Measurements from ENCODE around the gene C1QTNF12.

C1QTNF12 gene

DNA sequence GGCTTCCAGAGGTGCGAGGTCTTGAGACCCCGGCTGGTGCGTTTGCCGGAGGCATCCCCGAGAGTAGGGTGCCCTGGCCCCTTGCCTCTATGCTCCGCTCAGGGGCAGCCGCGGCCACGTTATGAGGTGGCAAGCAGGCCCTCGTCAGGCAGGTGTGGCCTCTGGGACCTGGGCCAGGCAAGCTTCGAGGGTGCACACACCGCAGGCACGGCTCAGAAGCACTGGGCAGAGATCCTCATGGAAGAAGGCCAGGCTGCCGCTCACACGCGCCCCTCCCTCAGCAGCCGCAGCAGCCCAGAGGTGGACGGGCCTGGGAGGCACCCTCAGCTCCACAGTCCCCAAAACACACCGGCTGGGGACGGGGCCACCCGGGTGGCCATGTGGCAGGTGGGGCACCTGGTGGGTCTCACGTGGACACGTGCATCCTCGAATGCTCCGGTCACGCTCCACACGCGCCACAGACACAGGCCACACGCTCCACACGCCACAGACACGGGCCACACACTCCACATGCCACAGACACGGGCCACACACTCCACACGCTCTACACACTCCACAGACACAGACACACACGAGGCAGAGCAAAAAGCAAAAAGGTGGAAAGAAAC lies 21.2 kb downstream of the C1QTNF12 start:
- H3K36me3 Mint-ChIP-seq (ENCODE audit: low read depth): peaks cover 35% of the 10 kb centered on the region
- H3K27ac Mint-ChIP-seq: no peak overlapping the region

DNA sequence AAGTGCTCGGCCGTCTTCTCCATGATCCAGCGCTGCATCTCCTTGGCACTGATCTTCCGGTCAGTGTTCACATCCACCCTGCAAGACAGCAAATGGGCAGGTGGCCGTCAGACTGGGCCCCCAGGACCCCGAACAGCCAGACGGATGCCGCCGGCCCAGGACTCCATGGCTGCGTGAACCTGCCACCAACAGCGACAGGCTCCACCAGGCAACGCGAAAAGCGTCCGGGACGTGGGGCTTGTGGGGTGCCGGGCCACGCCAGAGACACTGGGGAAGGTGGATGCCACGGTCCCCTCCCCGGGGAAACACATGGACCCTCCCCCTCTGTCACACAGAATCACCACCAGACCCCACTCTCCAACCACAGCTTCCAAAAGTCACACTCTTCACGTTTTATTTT lies 22.6 kb downstream of the C1QTNF12 start:
- peaks cover 4% of the 10 kb centered on the region for H3K4me1 Mint-ChIP-seq (ENCODE audit: low read depth)
- no peaks in the 10 kb centered on the region for H3K9me3 Mint-ChIP-seq
- H3K27me3 Mint-ChIP-seq (ENCODE audit: low read depth): no peaks in the 10 kb centered on the region
- peaks cover 30% of the 10 kb centered on the region for H3K36me3 Mint-ChIP-seq (ENCODE audit: low read depth)
- no peak overlapping the region for H3K4me3 Mint-ChIP-seq
- no peak overlapping the region for H3K27ac Mint-ChIP-seq

More for the DNA sequence above, 21.2 kb downstream of the C1QTNF12 start:
- H3K9me3 Mint-ChIP-seq: no peaks in the 10 kb centered on the region
- no peaks in the 10 kb centered on the region for H3K27me3 Mint-ChIP-seq (ENCODE audit: low read depth)
- peaks cover 9% of the 10 kb centered on the region for H3K4me1 Mint-ChIP-seq (ENCODE audit: low read depth)
- H3K4me3 Mint-ChIP-seq: no peak overlapping the region

- Mint-ChIP-seq H3K4me1 (ENCODE audit: low read depth) (peaks cover 4% of the 10 kb centered on the region), H3K27ac (no peak overlapping the region), H3K36me3 (ENCODE audit: low read depth) (peaks cover 31% of the 10 kb centered on the region), H3K4me3 (no peak overlapping the region), H3K27me3 (ENCODE audit: low read depth) (no peaks in the 10 kb centered on the region), H3K9me3 (no peaks in the 10 kb centered on the region)
These were observed 23.2 kb downstream of the C1QTNF12 start for GRCh38 chr1:1223321-1223720.

DNA sequence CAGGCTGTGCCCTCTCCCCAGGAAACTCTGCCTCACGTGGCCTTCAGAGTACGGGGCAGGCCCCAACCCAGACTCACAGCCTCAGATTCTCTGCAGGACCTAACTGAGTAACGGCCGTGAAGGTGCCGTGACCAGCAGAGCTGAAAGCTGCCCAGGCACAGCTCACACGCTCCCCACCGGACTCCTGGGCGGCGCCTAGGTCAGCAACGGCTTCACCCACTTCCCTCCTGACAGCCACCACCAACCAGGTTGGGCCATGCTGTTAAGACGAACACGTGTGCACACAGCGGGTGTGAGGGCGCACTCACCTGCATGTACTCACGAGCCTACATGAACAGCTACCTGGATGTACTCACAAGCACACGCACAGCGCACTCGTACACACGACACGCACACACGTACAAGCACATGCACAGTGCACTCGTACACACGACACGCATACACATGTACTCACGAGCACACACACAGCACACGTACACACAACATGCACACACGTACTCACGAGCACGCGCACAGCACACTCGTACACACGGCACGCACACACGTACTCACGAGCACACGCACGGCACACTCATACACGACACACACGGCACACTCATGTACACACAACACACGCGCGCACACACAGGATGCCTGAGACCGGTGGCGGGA lies 23.8 kb downstream of the C1QTNF12 start:
- Mint-ChIP-seq H3K27me3 (ENCODE audit: low read depth) (no peaks in the 10 kb centered on the region), H3K36me3 (ENCODE audit: low read depth) (peaks cover 37% of the 10 kb centered on the region), H3K4me3 (no peak overlapping the region), H3K27ac (no peak overlapping the region), H3K9me3 (no peaks in the 10 kb centered on the region), H3K4me1 (ENCODE audit: low read depth) (peaks cover 4% of the 10 kb centered on the region)

DNA sequence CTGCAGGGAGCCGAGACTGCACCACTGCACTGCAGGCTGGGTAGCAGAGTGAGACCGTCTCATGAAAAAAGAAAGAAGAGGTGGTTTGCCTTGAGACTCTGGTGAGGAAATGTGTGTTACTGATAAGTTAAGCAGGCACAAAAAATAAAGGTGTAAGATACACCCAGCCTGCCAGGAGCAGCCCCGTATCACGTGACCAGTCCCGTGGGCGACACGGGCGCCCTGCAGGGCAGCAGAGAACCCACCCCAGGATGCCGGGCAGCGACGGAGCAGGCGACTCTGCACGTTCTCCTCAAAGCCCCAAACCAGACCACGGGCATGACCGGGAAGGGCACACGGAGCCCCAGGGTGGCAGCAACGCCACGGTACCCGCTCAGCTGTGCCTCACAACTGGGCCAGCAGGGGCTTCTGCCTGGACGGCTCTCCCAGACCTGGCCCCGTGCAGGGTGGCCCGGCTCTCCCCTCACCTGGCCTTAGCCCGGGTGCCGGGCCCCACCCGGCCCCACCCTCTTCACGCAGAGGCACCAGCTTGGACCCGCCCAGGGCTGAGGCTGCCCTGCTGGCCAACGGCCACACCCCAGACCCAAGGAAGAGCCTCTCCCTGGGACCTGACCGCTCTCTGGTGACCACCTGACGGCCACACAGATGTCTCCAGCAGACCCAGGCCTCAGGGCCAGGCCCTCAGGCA lies 24.5 kb downstream of the C1QTNF12 start:
- H3K27me3 Mint-ChIP-seq (ENCODE audit: low read depth): no peaks in the 10 kb centered on the region
- no peak overlapping the region for H3K27ac Mint-ChIP-seq
- no peaks in the 10 kb centered on the region for H3K9me3 Mint-ChIP-seq
- peaks cover 6% of the 10 kb centered on the region for H3K4me1 Mint-ChIP-seq (ENCODE audit: low read depth)
- no peak overlapping the region for H3K4me3 Mint-ChIP-seq
- peaks cover 37% of the 10 kb centered on the region for H3K36me3 Mint-ChIP-seq (ENCODE audit: low read depth)

DNA sequence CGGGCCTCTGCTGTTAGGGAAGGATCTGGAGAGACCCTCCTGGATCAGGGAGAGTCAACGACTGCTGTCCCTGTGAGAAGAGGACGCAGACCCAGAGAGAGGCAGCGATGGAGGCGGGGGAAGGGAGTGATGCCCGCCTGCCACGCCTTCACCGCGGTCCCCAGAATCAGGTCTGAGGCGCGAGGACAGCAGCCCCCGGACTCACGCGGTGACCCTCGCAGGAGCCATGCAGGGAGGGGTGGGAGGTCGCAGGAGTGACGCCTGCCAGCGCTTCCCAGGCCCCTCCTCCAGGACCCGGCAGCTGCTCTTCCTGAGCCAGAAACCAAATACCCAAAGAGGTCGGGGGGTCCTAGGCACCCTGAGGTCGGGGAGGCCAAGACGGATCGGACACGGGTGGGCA lies 26.3 kb downstream of the C1QTNF12 start:
- no peaks in the 10 kb centered on the region for H3K27me3 Mint-ChIP-seq (ENCODE audit: low read depth)

DNA sequence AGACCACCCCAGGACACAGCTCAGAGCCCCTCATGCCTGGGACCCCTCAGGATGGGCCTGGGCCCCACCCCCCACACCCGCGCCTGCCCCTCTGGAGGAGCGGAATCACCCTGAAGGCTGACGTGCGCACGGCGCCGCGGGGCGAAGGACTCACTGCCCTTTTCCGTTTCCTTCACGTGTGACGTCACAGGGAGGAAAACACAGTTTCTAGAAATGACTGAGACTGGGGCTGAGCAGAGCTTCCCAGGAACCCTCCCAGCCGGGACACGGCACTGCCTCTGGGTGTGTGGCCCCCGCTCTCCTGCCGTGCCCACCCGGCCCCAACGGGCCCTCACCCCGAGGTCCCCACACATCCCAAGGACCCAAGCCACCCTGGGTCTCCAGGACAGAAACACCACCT lies 27.2 kb downstream of the C1QTNF12 start:
- H3K27ac Mint-ChIP-seq: peak overlapping the region; percentile 73
- no peaks in the 10 kb centered on the region for H3K9me3 Mint-ChIP-seq
- H3K4me1 Mint-ChIP-seq (ENCODE audit: low read depth): peaks cover 19% of the 10 kb centered on the region
- H3K4me3 Mint-ChIP-seq: no peak overlapping the region
- H3K36me3 Mint-ChIP-seq (ENCODE audit: low read depth): peaks cover 33% of the 10 kb centered on the region
- no peaks in the 10 kb centered on the region for H3K27me3 Mint-ChIP-seq (ENCODE audit: low read depth)

More for the DNA sequence above, 26.3 kb downstream of the C1QTNF12 start:
- H3K4me1 Mint-ChIP-seq (ENCODE audit: low read depth): peaks cover 11% of the 10 kb centered on the region
- no peak overlapping the region for H3K4me3 Mint-ChIP-seq
- H3K27ac Mint-ChIP-seq: no peak overlapping the region
- no peaks in the 10 kb centered on the region for H3K9me3 Mint-ChIP-seq
- peaks cover 34% of the 10 kb centered on the region for H3K36me3 Mint-ChIP-seq (ENCODE audit: low read depth)

- no peaks in the 10 kb centered on the region for H3K27me3 Mint-ChIP-seq (ENCODE audit: low read depth)
- H3K36me3 Mint-ChIP-seq (ENCODE audit: low read depth): peaks cover 35% of the 10 kb centered on the region
- H3K9me3 Mint-ChIP-seq: no peaks in the 10 kb centered on the region
- H3K27ac Mint-ChIP-seq: no peak overlapping the region
- H3K4me1 Mint-ChIP-seq (ENCODE audit: low read depth): peaks cover 21% of the 10 kb centered on the region
- no peak overlapping the region for H3K4me3 Mint-ChIP-seq
These were observed 27.9 kb downstream of the C1QTNF12 start for GRCh38 chr1:1218524-1219200.

DNA sequence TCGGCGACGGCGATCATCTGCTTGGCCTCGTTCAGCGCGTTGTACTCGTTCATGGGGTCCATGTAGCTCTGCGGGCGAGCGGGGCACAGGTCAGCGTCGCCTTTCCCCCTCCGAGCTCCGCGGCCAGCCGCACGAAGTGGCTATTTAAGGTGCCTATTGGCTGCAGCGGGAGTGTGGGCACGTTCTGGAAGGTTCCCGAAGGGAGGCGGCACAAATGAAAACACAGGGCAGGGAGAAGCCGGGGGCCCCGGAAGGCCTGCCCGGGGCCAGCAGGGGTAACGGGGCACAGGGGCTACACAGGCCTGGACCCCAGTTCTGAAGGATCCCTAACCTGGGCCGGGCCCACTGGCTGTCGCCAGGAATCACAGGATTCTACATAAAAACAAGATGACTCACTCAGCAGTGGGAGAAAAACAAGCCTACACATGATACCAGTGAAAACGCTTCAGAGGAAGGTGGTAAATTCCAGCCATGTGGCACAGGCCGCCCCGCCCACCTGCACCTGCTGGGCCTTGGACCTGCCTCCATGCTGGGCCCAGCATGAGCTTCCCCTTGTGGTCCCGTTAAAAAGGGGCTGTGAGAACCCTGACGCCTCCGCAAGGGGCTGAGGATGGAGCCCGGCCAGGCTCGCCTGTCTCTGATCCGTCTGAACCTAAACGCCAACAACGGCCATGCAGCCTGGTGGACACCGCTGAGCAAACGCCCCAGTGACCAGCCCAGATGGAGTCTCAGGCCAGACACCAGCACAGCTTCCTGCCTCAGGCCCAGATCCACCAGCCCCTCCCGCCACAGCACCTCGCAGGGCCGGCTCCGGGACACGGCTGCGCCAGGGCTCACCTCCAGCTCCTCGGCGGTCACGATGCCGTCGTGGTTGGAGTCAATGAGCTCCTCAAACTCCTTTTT lies 28.6 kb downstream of the C1QTNF12 start:
- Mint-ChIP-seq H3K36me3 (ENCODE audit: low read depth) (peaks cover 30% of the 10 kb centered on the region), H3K27ac (peak overlapping the region; percentile 20), H3K9me3 (no peaks in the 10 kb centered on the region), H3K27me3 (ENCODE audit: low read depth) (no peaks in the 10 kb centered on the region), H3K4me3 (no peak overlapping the region), H3K4me1 (ENCODE audit: low read depth) (peaks cover 21% of the 10 kb centered on the region)

DNA sequence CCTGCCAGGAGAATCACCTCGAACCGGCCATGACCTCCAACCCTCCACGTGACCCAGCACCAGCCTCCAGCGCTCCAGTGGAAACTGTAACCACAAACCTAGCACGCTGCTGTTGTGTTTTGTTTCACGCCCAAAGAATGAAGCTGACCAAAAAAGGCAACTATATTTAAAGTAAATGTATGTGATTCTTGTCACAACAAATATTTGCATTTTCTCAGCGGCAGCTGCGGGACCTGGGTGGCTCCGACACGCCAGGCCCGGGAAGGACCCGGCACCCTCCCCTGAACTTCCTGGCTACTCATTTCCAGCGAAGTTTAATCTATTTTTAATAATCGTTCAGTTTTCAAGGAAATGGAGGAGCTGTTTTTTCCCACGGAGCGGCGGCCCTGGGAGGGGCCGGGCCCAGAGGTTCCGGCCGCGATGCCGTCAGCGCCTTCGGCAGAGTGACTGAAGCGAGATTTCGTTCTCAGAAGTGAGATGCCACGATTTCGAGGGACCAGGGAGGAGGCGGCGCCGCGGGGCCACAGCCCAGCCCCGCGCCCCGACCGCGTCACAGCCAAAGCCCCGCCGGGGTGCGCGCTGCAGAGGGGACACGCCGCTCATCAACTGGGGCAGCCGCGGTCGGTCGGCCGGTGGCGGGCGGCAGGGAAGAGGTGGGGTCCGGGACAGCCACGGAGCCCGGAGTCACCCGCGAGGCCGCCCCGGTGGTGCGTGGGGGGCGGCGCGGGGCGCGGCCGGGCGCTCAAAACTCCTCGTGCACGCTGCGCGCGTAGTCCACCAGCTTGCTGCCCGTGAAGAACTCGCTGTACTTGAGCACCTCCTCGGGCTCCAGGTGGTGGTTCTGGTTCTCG lies 29.5 kb downstream of the C1QTNF12 start:
- peaks cover 27% of the 10 kb centered on the region for H3K36me3 Mint-ChIP-seq (ENCODE audit: low read depth)
- no peaks in the 10 kb centered on the region for H3K9me3 Mint-ChIP-seq
- H3K4me3 Mint-ChIP-seq: peak overlapping the region; percentile 77
- peak overlapping the region; percentile 93 for H3K27ac Mint-ChIP-seq
- H3K4me1 Mint-ChIP-seq (ENCODE audit: low read depth): peaks cover 21% of the 10 kb centered on the region
- no peaks in the 10 kb centered on the region for H3K27me3 Mint-ChIP-seq (ENCODE audit: low read depth)

DNA sequence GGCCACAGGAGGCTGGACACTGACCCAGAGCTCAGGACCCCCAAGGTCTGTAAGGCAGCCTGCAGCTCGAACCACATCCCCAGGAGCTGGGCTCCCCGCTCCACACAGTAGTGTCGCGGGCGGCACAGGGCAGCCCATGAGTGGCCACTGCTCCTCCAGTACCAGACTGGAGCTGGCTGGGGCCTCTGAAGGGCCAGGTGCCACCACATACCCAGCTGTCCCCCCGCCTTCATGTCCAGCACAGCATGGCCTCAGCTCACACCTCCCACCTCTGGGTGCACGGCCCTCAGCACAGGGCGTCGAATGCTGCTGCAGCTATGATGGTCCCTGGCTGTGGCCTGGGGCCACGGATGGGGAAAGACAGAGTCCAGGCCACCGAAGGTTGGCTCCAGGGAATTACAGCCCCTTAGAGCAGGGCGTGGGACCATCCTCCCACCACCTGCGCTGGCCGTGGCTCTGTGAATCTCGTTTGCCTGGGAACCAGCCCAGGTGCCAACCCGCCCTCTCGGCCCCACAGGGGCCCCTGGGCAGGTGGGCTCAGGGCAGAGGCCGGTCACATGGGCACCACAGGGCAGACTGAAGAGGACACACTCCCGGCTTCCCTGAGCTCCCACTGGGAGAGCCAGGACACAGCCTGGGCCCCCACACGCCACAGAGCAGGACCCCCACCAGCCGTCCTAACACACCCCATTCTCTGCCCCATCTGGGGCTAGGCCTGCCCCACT lies 30.5 kb downstream of the C1QTNF12 start:
- H3K4me3 Mint-ChIP-seq: peak overlapping the region; percentile 77
- H3K27ac Mint-ChIP-seq: peak overlapping the region; percentile 93
- H3K9me3 Mint-ChIP-seq: no peaks in the 10 kb centered on the region
- peaks cover 30% of the 10 kb centered on the region for H3K36me3 Mint-ChIP-seq (ENCODE audit: low read depth)
- no peaks in the 10 kb centered on the region for H3K27me3 Mint-ChIP-seq (ENCODE audit: low read depth)
- peaks cover 23% of the 10 kb centered on the region for H3K4me1 Mint-ChIP-seq (ENCODE audit: low read depth)

- Mint-ChIP-seq H3K27me3 (ENCODE audit: low read depth) (no peaks in the 10 kb centered on the region), H3K27ac (peak overlapping the region; percentile 83), H3K36me3 (ENCODE audit: low read depth) (peaks cover 29% of the 10 kb centered on the region), H3K4me3 (peak overlapping the region; percentile 77), H3K9me3 (no peaks in the 10 kb centered on the region), H3K4me1 (ENCODE audit: low read depth) (peaks cover 23% of the 10 kb centered on the region)
These were observed 31.3 kb downstream of the C1QTNF12 start for GRCh38 chr1:1215080-1215676.
